Epithelial cell of proximal tubule (primary cell): ENCODE measurements around the gene HOXD1. TPM values are rescaled to one million over a fixed set of nuclear protein-coding genes. Genes with fewer than 3 reads are reported as not detected.

Source experiments
- DNase-seq: peaks from one replicate; pipeline ENCODE4 v3.0.0-alpha.2; 2011; ENCODE audit warnings: low read depth
- H3K4me3 ChIP-seq: 2 replicates; pipeline ENCODE4 v1.5.1; 2011; ENCODE audit warnings: low read depth, mild to moderate bottlenecking, low read length
- CTCF ChIP-seq: conservative IDR thresholded peaks from 2 replicates; pipeline ENCODE4 v1.5.1; 2012; ENCODE audit warnings: low read depth, mild to moderate bottlenecking, low read length
- total RNA-seq: library from RNA; depleted of rRNA; stranded (reverse); fragments of >200 nt; gene quantifications from 2 replicates; pipeline ENCODE4 v1.2.3, GENCODE V29; 2015

Gene HOXD1
- total RNA-seq, 1 donor from 2014 or later, result 9.3 TPM

GRCh38 chr2:176167398-176167797, 21.1 kb upstream of the HOXD1 start:
- DNase-seq, result no peak

GRCh38 chr2:176169181-176169580, 19.3 kb upstream of the HOXD1 start:
- no peak for DNase-seq
- no peak overlapping the region for H3K4me3 ChIP-seq
- TF ChIP-seq CTCF, result no peak

More at GRCh38 chr2:176167398-176167797, 21.1 kb upstream of the HOXD1 start:
- H3K4me3 ChIP-seq, result no peak overlapping the region
- no peak for TF ChIP-seq CTCF

GRCh38 chr2:176169711-176170110, 18.8 kb upstream of the HOXD1 start:
- no peak for TF ChIP-seq CTCF
- no peak overlapping the region for H3K4me3 ChIP-seq
- DNase-seq, result no peak

GRCh38 chr2:176170602-176171305, 17.7 kb upstream of the HOXD1 start:
- TF ChIP-seq CTCF, result no peak
- no peak overlapping the region for H3K4me3 ChIP-seq
- DNase-seq, result no peak

GRCh38 chr2:176171351-176172006, 17.0 kb upstream of the HOXD1 start:
- peak overlapping the region; percentile 39 for H3K4me3 ChIP-seq
- no peak for DNase-seq
- no peak for TF ChIP-seq CTCF

- no peak for DNase-seq
- peak overlapping the region; percentile 39 for H3K4me3 ChIP-seq
- TF ChIP-seq CTCF, result no peak
These were observed 16.2 kb upstream of the HOXD1 start for GRCh38 chr2:176172007-176172894.
